ENCODE data around the gene ZNF84. TPM values are rescaled to one million over a fixed set of nuclear protein-coding genes. Genes with fewer than 3 reads are reported as not detected.
A peak's percentile ranks its signal among the peaks of the same experiment; 100 is the strongest.

Gene ZNF84
- total RNA-seq, 1 experiment from 2014 or later = 36.8 TPM

DNA sequence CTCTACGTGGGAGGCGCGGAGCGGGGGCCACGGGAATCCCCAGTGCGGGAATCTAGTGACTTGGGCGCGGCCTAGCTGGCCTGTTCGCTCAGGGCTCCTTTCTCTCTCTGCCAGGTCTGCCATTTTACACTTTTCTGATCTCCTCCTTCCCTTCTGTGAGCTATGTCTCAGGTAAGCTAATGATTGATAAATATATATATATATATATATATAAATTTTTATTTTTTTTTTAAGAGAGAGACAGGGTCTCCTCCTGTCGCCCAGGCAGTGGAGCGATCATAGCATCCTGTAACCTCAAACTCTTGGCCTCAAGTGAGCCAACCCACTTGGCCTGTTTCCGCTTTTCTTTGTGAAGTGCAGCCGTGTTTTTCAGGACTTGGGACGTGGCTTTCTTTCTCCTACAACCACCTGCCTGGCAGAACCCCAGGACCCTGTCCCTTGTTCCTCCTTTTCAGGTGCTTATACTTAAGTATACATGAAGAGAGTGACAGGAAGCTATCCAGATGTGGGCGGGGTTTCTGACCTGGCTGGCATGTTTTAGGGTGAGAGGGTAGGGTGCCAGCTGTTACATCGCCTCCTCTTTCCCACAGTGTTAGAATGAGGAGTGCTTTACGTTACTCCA lies 44.0 kb downstream of the ZNF84 start:
- ATAC-seq = no peak
- in situ Hi-C loops (cut with HindIII; ENCODE audit: low pct_unique_long_range_greater_than_20kb, low sequenced_read_pairs) = no loop called here
- Histone ChIP-seq H3K9me3 (ENCODE audit: control insufficient read depth, insufficient read depth, low read depth, low read length) (peaks cover 63% of the 10 kb centered on the region), H3K4me1 (ENCODE audit: control insufficient read depth, insufficient read depth, low read length) (no peaks in the 10 kb centered on the region), H3K36me3 (ENCODE audit: control insufficient read depth, insufficient read depth, low read length) (peaks cover 15% of the 10 kb centered on the region), H3K4me3 (ENCODE audit: low read depth in 2 of 2, low read length in 2 of 2) (peak overlapping the region; percentile 74 to 79), H3K27me3 (ENCODE audit: control insufficient read depth, insufficient read depth, low read length) (no peaks in the 10 kb centered on the region), H3K27ac (ENCODE audit: low read length) (peak overlapping the region; percentile 77)
- intact Hi-C loops (cut with micrococcal nuclease; ENCODE audit: unreplicated experiment) = no loop called here
- DNase-seq (ENCODE audit: low read depth, low spot score) = no peak
- BruUV-seq (replicated peaks) = no TSS peak
- ChIA-PET CTCF (interaction anchor here (0.6 kb wide), 1 partner anchor 9 kb away, joined by 3 read pairs; no protein-coding TSS in a partner anchor), POLR2A (no interaction called here)
- TF ChIP-seq REST (IDR thresholded peaks at IDR 0.05; ENCODE audit: insufficient read depth in 1 of 2, low read depth in 2 of 2, low read length in 1 of 2) (no peak), POLR2AphosphoS5 (IDR thresholded peaks at IDR 0.05; ENCODE audit: low read depth, low read length) (no peak), TCF7L2 (IDR thresholded peaks at IDR 0.05; ENCODE audit: low read depth, low read length) (no peak), SIN3A (IDR thresholded peaks at IDR 0.05; ENCODE audit: borderline replicate concordance, insufficient read depth, low read depth, low read length) (no peak)
- TF ChIP-seq, protein P1, sequence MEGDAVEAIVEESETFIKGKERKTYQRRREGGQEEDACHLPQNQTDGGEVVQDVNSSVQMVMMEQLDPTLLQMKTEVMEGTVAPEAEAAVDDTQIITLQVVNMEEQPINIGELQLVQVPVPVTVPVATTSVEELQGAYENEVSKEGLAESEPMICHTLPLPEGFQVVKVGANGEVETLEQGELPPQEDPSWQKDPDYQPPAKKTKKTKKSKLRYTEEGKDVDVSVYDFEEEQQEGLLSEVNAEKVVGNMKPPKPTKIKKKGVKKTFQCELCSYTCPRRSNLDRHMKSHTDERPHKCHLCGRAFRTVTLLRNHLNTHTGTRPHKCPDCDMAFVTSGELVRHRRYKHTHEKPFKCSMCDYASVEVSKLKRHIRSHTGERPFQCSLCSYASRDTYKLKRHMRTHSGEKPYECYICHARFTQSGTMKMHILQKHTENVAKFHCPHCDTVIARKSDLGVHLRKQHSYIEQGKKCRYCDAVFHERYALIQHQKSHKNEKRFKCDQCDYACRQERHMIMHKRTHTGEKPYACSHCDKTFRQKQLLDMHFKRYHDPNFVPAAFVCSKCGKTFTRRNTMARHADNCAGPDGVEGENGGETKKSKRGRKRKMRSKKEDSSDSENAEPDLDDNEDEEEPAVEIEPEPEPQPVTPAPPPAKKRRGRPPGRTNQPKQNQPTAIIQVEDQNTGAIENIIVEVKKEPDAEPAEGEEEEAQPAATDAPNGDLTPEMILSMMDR (IDR thresholded peaks at IDR 0.05) = no peak

- TF ChIP-seq TCF7L2 (IDR thresholded peaks at IDR 0.05; ENCODE audit: low read depth, low read length) (no peak), POLR2AphosphoS5 (IDR thresholded peaks at IDR 0.05; ENCODE audit: low read depth, low read length) (no peak), SIN3A (IDR thresholded peaks at IDR 0.05; ENCODE audit: borderline replicate concordance, insufficient read depth, low read depth, low read length) (no peak), REST (IDR thresholded peaks at IDR 0.05; ENCODE audit: insufficient read depth in 1 of 2, low read depth in 2 of 2, low read length in 1 of 2) (no peak)
- TF ChIP-seq, protein P1 (IDR thresholded peaks at IDR 0.05) = no peak
- CTCF ChIA-PET = no interaction called here
- peaks cover 63% of the 10 kb centered on the region for H3K9me3 ChIP-seq (ENCODE audit: control insufficient read depth, insufficient read depth, low read depth, low read length)
- H3K4me3 ChIP-seq (ENCODE audit: low read depth in 2 of 2, low read length in 2 of 2) = no peak overlapping the region
- no peak for ATAC-seq
- POLR2A ChIA-PET = no interaction called here
- in situ Hi-C loops (cut with HindIII; ENCODE audit: low pct_unique_long_range_greater_than_20kb, low sequenced_read_pairs) (no loop called here), intact Hi-C loops (cut with micrococcal nuclease; ENCODE audit: unreplicated experiment) (no loop called here)
- no peaks in the 10 kb centered on the region for H3K4me1 ChIP-seq (ENCODE audit: control insufficient read depth, insufficient read depth, low read length)
- DNase-seq (ENCODE audit: low read depth, low spot score) = no peak
- H3K27ac ChIP-seq (ENCODE audit: low read length) = no peak overlapping the region
- BruUV-seq (replicated peaks) = no TSS peak
- no peaks in the 10 kb centered on the region for H3K27me3 ChIP-seq (ENCODE audit: control insufficient read depth, insufficient read depth, low read length)
- peaks cover 20% of the 10 kb centered on the region for H3K36me3 ChIP-seq (ENCODE audit: control insufficient read depth, insufficient read depth, low read length)
Measured at GRCh38 chr12:133083345-133083744, 46.0 kb downstream of the ZNF84 start.
